Colonic mucosa (tissue), 4 donors: ENCODE data around the gene PRPSAP1. TPM values are rescaled to one million over a fixed set of nuclear protein-coding genes. Genes with fewer than 3 reads are reported as not detected.

Experiments
- DNase-seq: peaks from one replicate; pipeline ENCODE4 v3.0.0-alpha.2; 2020
- H3K27ac ChIP-seq: fragments of 200-600 bp; one replicate; pipeline ENCODE4 v1.8.0; 2021
- H3K27me3 ChIP-seq: fragments of 200-600 bp; one replicate; pipeline ENCODE4 v1.8.0; 2021
- H3K36me3 ChIP-seq: fragments of 200-600 bp; one replicate; pipeline ENCODE4 v1.8.0; 2021
- H3K4me1 ChIP-seq: fragments of 200-600 bp; one replicate; pipeline ENCODE4 v1.8.0; 2021; ENCODE audit warnings: mild to moderate bottlenecking
- H3K4me3 ChIP-seq: fragments of 200-600 bp; one replicate; pipeline ENCODE4 v1.8.0; 2021
- H3K9ac ChIP-seq, 2 donors: one replicate each; pipeline ENCODE4 v1.7.0; 2013; ENCODE audit warnings: control low read depth in 2 of 2, low read depth in 2 of 2, low read length in 2 of 2
- H3K9me3 ChIP-seq: fragments of 200-600 bp; one replicate; pipeline ENCODE4 v1.8.0; 2021
- CTCF ChIP-seq: fragments of 200-600 bp; IDR thresholded peaks from one replicate; pipeline ENCODE4 v1.8.0; 2022; ENCODE audit warnings: antibody characterized with exemption, mild to moderate bottlenecking
- intact Hi-C: fragments of 100-400 bp; cut with DNase I; formaldehyde crosslinking; loops from one replicate; pipeline ENCODE4 v1.14.1; 2022
- total RNA-seq, 2 donors: library from RNA; stranded (reverse); fragmentation: NEBNext Ultra II Directional in 1 of 2; extraction: Animal tissue kit (Norgen Biotek cat#: 25700) in 1 of 2; gene quantifications; one replicate each; pipeline ENCODE4 v1.2.1, GENCODE V29; 2021
- donor health status: healthy.
- donor health status: DM: no; HTN: no; CAD: no.
- donor health status: DM: no; HTN: no; CAD: no.

The PRPSAP1 gene
- total RNA-seq, 2 donors from 2014 or later, result 60.7 to 70.0 TPM

GRCh38 chr17:76376318-76377133 lies 22.8 kb upstream of the PRPSAP1 start:
- Histone ChIP-seq H3K4me1 (no peaks in the 10 kb centered on the region), H3K36me3 (no peaks in the 10 kb centered on the region)

GRCh38 chr17:76371656-76372628 lies 18.2 kb upstream of the PRPSAP1 start:
- H3K9ac ChIP-seq, result no peak overlapping the region
- TF ChIP-seq CTCF, result no peak
- H3K9me3 ChIP-seq, result no peaks in the 10 kb centered on the region
- no peaks in the 10 kb centered on the region for H3K4me1 ChIP-seq
- H3K27me3 ChIP-seq, result no peaks in the 10 kb centered on the region
- no peaks in the 10 kb centered on the region for H3K36me3 ChIP-seq
- intact Hi-C loops, result no loop called here
- no peak overlapping the region for H3K4me3 ChIP-seq
- DNase-seq, result no peak
- no peak overlapping the region for H3K27ac ChIP-seq

More at GRCh38 chr17:76376318-76377133, 22.8 kb upstream of the PRPSAP1 start:
- DNase-seq, result no peak
- Histone ChIP-seq H3K9me3 (no peaks in the 10 kb centered on the region), H3K27me3 (no peaks in the 10 kb centered on the region), H3K27ac (no peak overlapping the region), H3K9ac (no peak overlapping the region), H3K4me3 (no peak overlapping the region)
- intact Hi-C loops, result no loop called here
- no peak for TF ChIP-seq CTCF

GRCh38 chr17:76370261-76370993 lies 16.7 kb upstream of the PRPSAP1 start:
- Histone ChIP-seq H3K36me3 (no peaks in the 10 kb centered on the region), H3K9ac (no peak overlapping the region), H3K4me3 (no peak overlapping the region), H3K9me3 (no peaks in the 10 kb centered on the region), H3K4me1 (no peaks in the 10 kb centered on the region), H3K27ac (no peak overlapping the region), H3K27me3 (no peaks in the 10 kb centered on the region)
- TF ChIP-seq CTCF, result no peak
- intact Hi-C loops, result no loop called here
- DNase-seq, result no peak

GRCh38 chr17:76369804-76370203 lies 16.1 kb upstream of the PRPSAP1 start:
- TF ChIP-seq CTCF, result no peak
- H3K27ac ChIP-seq, result no peak overlapping the region
- no peaks in the 10 kb centered on the region for H3K36me3 ChIP-seq
- H3K9ac ChIP-seq, result no peak overlapping the region
- H3K4me1 ChIP-seq, result no peaks in the 10 kb centered on the region
- intact Hi-C loops, result no loop called here
- no peaks in the 10 kb centered on the region for H3K27me3 ChIP-seq
- no peak for DNase-seq
- H3K9me3 ChIP-seq, result no peaks in the 10 kb centered on the region
- H3K4me3 ChIP-seq, result no peak overlapping the region

- no peak for TF ChIP-seq CTCF
- Histone ChIP-seq H3K4me1 (no peaks in the 10 kb centered on the region), H3K27ac (no peak overlapping the region), H3K9me3 (no peaks in the 10 kb centered on the region), H3K4me3 (no peak overlapping the region), H3K36me3 (no peaks in the 10 kb centered on the region), H3K9ac (no peak overlapping the region), H3K27me3 (no peaks in the 10 kb centered on the region)
- intact Hi-C loops, result no loop called here
- no peak for DNase-seq
These were observed 15.7 kb upstream of the PRPSAP1 start for GRCh38 chr17:76369379-76369778.
